CD4-positive, alpha-beta T cell treated with Interleukin-6 at 100 ng/mL for 8 hours (primary cell): ENCODE measurements around the gene LAPTM5.
"Not testable (repeated sequence)": the region's sequence is repeated elsewhere in the genome, so short reads cannot be mapped to it uniquely, and the experiment has no call there.

Experiments
- DNase-seq: peaks from one replicate; pipeline ENCODE4 v3.0.0-alpha.2; 2020; ENCODE audit warnings: mixed read lengths, low spot score

Gene LAPTM5

GRCh38 chr1:30757352-30758120, at the start of gene LAPTM5:
TSS of gene LAPTM5 (minus strand) at chr1:30757774. CDS start at chr1:30757745, 29 bp downstream.
- DNase-seq: peak; percentile 62

- DNase-seq: no peak
Measured at GRCh38 chr1:30806381-30807317, 49.1 kb upstream of the LAPTM5 start.

- no peak for DNase-seq
Measured at GRCh38 chr1:30805304-30806003, 47.9 kb upstream of the LAPTM5 start.

GRCh38 chr1:30804822-30805221, 47.2 kb upstream of the LAPTM5 start:
- no peak for DNase-seq

- DNase-seq: no peak
Measured at GRCh38 chr1:30804352-30804751, 46.8 kb upstream of the LAPTM5 start.

GRCh38 chr1:30803562-30803961, 46.0 kb upstream of the LAPTM5 start:
- DNase-seq: no peak

GRCh38 chr1:30801771-30802198, 44.2 kb upstream of the LAPTM5 start:
- DNase-seq: peak; percentile 65

- no peak for DNase-seq
Measured at GRCh38 chr1:30799233-30799511, 41.6 kb upstream of the LAPTM5 start.

GRCh38 chr1:30798389-30799232, 41.0 kb upstream of the LAPTM5 start:
- DNase-seq: no peak

- DNase-seq: no peak
Measured at GRCh38 chr1:30795026-30795425, 37.5 kb upstream of the LAPTM5 start.

GRCh38 chr1:30794260-30794659, 36.7 kb upstream of the LAPTM5 start:
- DNase-seq: no peak

GRCh38 chr1:30793209-30793608, 35.6 kb upstream of the LAPTM5 start:
- DNase-seq: no peak

- DNase-seq: no peak
Measured at GRCh38 chr1:30791868-30792267, 34.3 kb upstream of the LAPTM5 start.

GRCh38 chr1:30790850-30791778, 33.5 kb upstream of the LAPTM5 start:
- DNase-seq: peak; percentile 11

- DNase-seq: not testable (repeated sequence)
Measured at GRCh38 chr1:30790256-30790525, 32.6 kb upstream of the LAPTM5 start.

GRCh38 chr1:30789388-30790255, 32.0 kb upstream of the LAPTM5 start:
- DNase-seq: no peak

- no peak for DNase-seq
Measured at GRCh38 chr1:30788580-30789387, 31.2 kb upstream of the LAPTM5 start.

GRCh38 chr1:30787856-30788495, 30.4 kb upstream of the LAPTM5 start:
- no peak for DNase-seq
